Activated B cell treated with CpG ODN at 0.5 μM for 24 hours (primary cell): Measurements from ENCODE around the gene TENM4. TPM values are rescaled to one million over a fixed set of nuclear protein-coding genes. Genes with fewer than 3 reads are reported as not detected.

Experiments used
- ATAC-seq: fragments of 200-7000 bp; cut with Tn5 transposase; one replicate; pipeline ENCODE4 v1.10.0; 2021; ENCODE audit warnings: low read depth, mild to moderate bottlenecking, moderate library complexity
- CTCF ChIA-PET: fragments of 350-600 bp; sonication (Branson Sonifier 250); formaldehyde crosslinking; loops from one replicate; lab custom pipeline; 2021; ENCODE audit warnings: antibody characterized with exemption; lab: Charles Lee
- POLR2A ChIA-PET: fragments of 350-600 bp; sonication (Branson Sonifier 250); formaldehyde crosslinking; loops from one replicate; lab custom pipeline; 2021; ENCODE audit warnings: antibody characterized with exemption; lab: Charles Lee
- DNase-seq: peaks from one replicate; pipeline ENCODE4 v3.0.0; 2022
- H3K27ac Mint-ChIP-seq: one replicate; pipeline ENCODE4 v1.8.0; 2020; ENCODE audit warnings: mixed read lengths
- H3K27me3 Mint-ChIP-seq: one replicate; pipeline ENCODE4 v1.8.0; 2021; ENCODE audit warnings: mixed read lengths
- H3K36me3 Mint-ChIP-seq: one replicate; pipeline ENCODE4 v1.8.0; 2021; ENCODE audit warnings: low read depth, mixed read lengths
- H3K4me1 Mint-ChIP-seq: one replicate; pipeline ENCODE4 v1.8.0; 2021; ENCODE audit warnings: mixed read lengths
- H3K4me3 Mint-ChIP-seq: one replicate; pipeline ENCODE4 v1.8.0; 2020; ENCODE audit warnings: mild to moderate bottlenecking, mixed read lengths
- H3K9me3 Mint-ChIP-seq: one replicate; pipeline ENCODE4 v1.8.0; 2020; ENCODE audit warnings: mixed read lengths
- CTCF ChIP-seq: fragments of 200-600 bp; IDR thresholded peaks from one replicate; pipeline ENCODE4 v1.8.0; 2022; ENCODE audit warnings: antibody characterized with exemption, mild to moderate bottlenecking
- intact Hi-C: fragments of 100-400 bp; cut with micrococcal nuclease; formaldehyde crosslinking; loops from one replicate; pipeline ENCODE4 v1.15.1; 2024
- total RNA-seq: library from RNA; stranded (reverse); gene quantifications from 2 replicates; pipeline ENCODE4 v1.2.3, GENCODE V29; 2022

TENM4 gene
- total RNA-seq, 1 donor from 2014 or later = 2.4 TPM

- no peak for TF ChIP-seq CTCF
- H3K27ac Mint-ChIP-seq = no peak overlapping the region
- ChIA-PET POLR2A (no interaction called here), CTCF (no interaction called here)
- no peaks in the 10 kb centered on the region for H3K36me3 Mint-ChIP-seq
- no peaks in the 10 kb centered on the region for H3K9me3 Mint-ChIP-seq
- intact Hi-C loops = no loop called here
- DNase-seq = no peak
- no peaks in the 10 kb centered on the region for H3K4me1 Mint-ChIP-seq
- peaks cover 7% of the 10 kb centered on the region for H3K27me3 Mint-ChIP-seq
- no peak for ATAC-seq
- no peak overlapping the region for H3K4me3 Mint-ChIP-seq
Observed at GRCh38 chr11:79011357-79011756, 429.5 kb downstream of the TENM4 start.

- Mint-ChIP-seq H3K36me3 (no peaks in the 10 kb centered on the region), H3K9me3 (peaks cover 11% of the 10 kb centered on the region), H3K4me3 (no peak overlapping the region), H3K27me3 (peaks cover 2% of the 10 kb centered on the region), H3K27ac (no peak overlapping the region), H3K4me1 (no peaks in the 10 kb centered on the region)
- intact Hi-C loops = no loop called here
- ChIA-PET CTCF (no interaction called here), POLR2A (no interaction called here)
- TF ChIP-seq CTCF = no peak
- DNase-seq (no peak), ATAC-seq (no peak)
Observed at GRCh38 chr11:79007771-79008402, 432.9 kb downstream of the TENM4 start.

GRCh38 chr11:79006854-79007253 is 434.0 kb downstream of the TENM4 start:
- Mint-ChIP-seq H3K4me3 (no peak overlapping the region), H3K36me3 (no peaks in the 10 kb centered on the region), H3K9me3 (peaks cover 11% of the 10 kb centered on the region), H3K27ac (no peak overlapping the region), H3K4me1 (no peaks in the 10 kb centered on the region), H3K27me3 (peaks cover 2% of the 10 kb centered on the region)
- DNase-seq (no peak), ATAC-seq (no peak)
- intact Hi-C loops = no loop called here
- no peak for TF ChIP-seq CTCF
- POLR2A ChIA-PET = no interaction called here
- CTCF ChIA-PET = no interaction called here

- DNase-seq (no peak), ATAC-seq (no peak)
- no peak for TF ChIP-seq CTCF
- Mint-ChIP-seq H3K4me1 (no peaks in the 10 kb centered on the region), H3K9me3 (peaks cover 13% of the 10 kb centered on the region), H3K36me3 (no peaks in the 10 kb centered on the region), H3K4me3 (no peak overlapping the region), H3K27me3 (peaks cover 11% of the 10 kb centered on the region), H3K27ac (no peak overlapping the region)
- CTCF ChIA-PET = no interaction called here
- intact Hi-C loops = no loop called here
- POLR2A ChIA-PET = no interaction called here
Observed at GRCh38 chr11:78996007-78996406, 444.8 kb downstream of the TENM4 start.

GRCh38 chr11:78995171-78995570 is 445.7 kb downstream of the TENM4 start:
- Mint-ChIP-seq H3K4me1 (no peaks in the 10 kb centered on the region), H3K36me3 (no peaks in the 10 kb centered on the region), H3K27ac (no peak overlapping the region), H3K4me3 (no peak overlapping the region), H3K27me3 (peaks cover 11% of the 10 kb centered on the region), H3K9me3 (peaks cover 13% of the 10 kb centered on the region)
- TF ChIP-seq CTCF = no peak
- POLR2A ChIA-PET = no interaction called here
- CTCF ChIA-PET = no interaction called here
- intact Hi-C loops = no loop called here
- DNase-seq = no peak
- no peak for ATAC-seq
